ENCODE measurements around the gene PIEZO1.

- TF ChIP-seq CTCF (IDR thresholded peaks at IDR 0.05) (no peak), POLR2A (IDR thresholded peaks at IDR 0.05) (no peak)
Measured at GRCh38 chr16:88761830-88762229, 23.2 kb downstream of the PIEZO1 start.
